ENCODE data around the gene ARHGAP24.
A peak's percentile ranks its signal among the peaks of the same experiment; 100 is the strongest.
"Not testable (repeated sequence)": the region's sequence is repeated elsewhere in the genome, so short reads cannot be mapped to it uniquely, and the experiment has no call there.

Gene ARHGAP24

GRCh38 chr4:85659610-85660218 is 184.8 kb downstream of the ARHGAP24 start:
- DNase-seq, result peak in 1 of 2 experiments; percentile 1

GRCh38 chr4:85666625-85667024 is 191.7 kb downstream of the ARHGAP24 start:
- not testable (repeated sequence) for DNase-seq

- no peak for DNase-seq
Observed at GRCh38 chr4:85669204-85669603, 194.3 kb downstream of the ARHGAP24 start.

- no peak for DNase-seq
Observed at GRCh38 chr4:85669992-85670548, 195.1 kb downstream of the ARHGAP24 start.

- DNase-seq, result no peak
Observed at GRCh38 chr4:85671120-85671519, 196.2 kb downstream of the ARHGAP24 start.

- DNase-seq, result no peak
Observed at GRCh38 chr4:85672116-85672515, 197.2 kb downstream of the ARHGAP24 start.

- no peak for DNase-seq
Observed at GRCh38 chr4:85672959-85673358, 198.0 kb downstream of the ARHGAP24 start.

GRCh38 chr4:85673540-85673939 is 198.6 kb downstream of the ARHGAP24 start:
- no peak for DNase-seq

GRCh38 chr4:85675076-85676049 is 200.4 kb downstream of the ARHGAP24 start:
- DNase-seq, result peak; percentile 14 to 45

GRCh38 chr4:85676050-85676425 is 201.1 kb downstream of the ARHGAP24 start:
- DNase-seq, result no peak

GRCh38 chr4:85676850-85677590 is 202.1 kb downstream of the ARHGAP24 start:
- peak in 1 of 2 experiments; percentile 10 for DNase-seq

- DNase-seq, result no peak
Observed at GRCh38 chr4:85681221-85681657, 206.3 kb downstream of the ARHGAP24 start.

GRCh38 chr4:85681921-85682320 is 207.0 kb downstream of the ARHGAP24 start:
- no peak for DNase-seq

GRCh38 chr4:85682391-85682790 is 207.4 kb downstream of the ARHGAP24 start:
- DNase-seq, result no peak

GRCh38 chr4:85684676-85685075 is 209.7 kb downstream of the ARHGAP24 start:
- DNase-seq, result no peak

GRCh38 chr4:85686398-85686797 is 211.4 kb downstream of the ARHGAP24 start:
- DNase-seq, result no peak

- DNase-seq, result no peak
Observed at GRCh38 chr4:85688055-85688740, 213.2 kb downstream of the ARHGAP24 start.

- no peak for DNase-seq
Observed at GRCh38 chr4:85696661-85697060, 221.7 kb downstream of the ARHGAP24 start.

GRCh38 chr4:85697854-85698253 is 222.9 kb downstream of the ARHGAP24 start:
- no peak for DNase-seq

- DNase-seq, result no peak
Observed at GRCh38 chr4:85700362-85700761, 225.4 kb downstream of the ARHGAP24 start.

- DNase-seq, result no peak
Observed at GRCh38 chr4:85701861-85702321, 226.9 kb downstream of the ARHGAP24 start.

- DNase-seq, result no peak
Observed at GRCh38 chr4:85703096-85703495, 228.1 kb downstream of the ARHGAP24 start.

Measured in SHP77 (cell line).